Measurements from ENCODE around the gene KCNG2.

KCNG2 gene

DNA sequence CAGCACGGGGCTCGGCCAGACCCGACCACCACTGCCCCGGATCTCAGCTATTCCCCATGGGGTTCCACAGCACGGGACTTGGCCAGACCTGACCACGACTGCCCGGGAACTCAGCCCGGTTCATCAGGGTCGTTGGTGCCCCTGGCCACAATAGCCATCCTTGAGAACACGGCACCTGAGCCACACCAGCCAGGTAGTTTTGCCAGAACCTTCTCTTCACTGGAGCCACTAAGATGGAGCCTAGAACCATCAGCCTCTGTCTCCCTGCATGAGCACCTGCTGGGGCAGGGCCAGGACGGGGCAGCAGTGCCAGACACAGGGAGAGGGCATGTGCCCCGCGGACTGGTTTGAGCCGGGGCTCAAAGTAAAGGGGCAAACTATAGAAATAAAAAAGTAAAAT lies 11.4 kb upstream of the KCNG2 start:
- no peak for DNase-seq

DNA sequence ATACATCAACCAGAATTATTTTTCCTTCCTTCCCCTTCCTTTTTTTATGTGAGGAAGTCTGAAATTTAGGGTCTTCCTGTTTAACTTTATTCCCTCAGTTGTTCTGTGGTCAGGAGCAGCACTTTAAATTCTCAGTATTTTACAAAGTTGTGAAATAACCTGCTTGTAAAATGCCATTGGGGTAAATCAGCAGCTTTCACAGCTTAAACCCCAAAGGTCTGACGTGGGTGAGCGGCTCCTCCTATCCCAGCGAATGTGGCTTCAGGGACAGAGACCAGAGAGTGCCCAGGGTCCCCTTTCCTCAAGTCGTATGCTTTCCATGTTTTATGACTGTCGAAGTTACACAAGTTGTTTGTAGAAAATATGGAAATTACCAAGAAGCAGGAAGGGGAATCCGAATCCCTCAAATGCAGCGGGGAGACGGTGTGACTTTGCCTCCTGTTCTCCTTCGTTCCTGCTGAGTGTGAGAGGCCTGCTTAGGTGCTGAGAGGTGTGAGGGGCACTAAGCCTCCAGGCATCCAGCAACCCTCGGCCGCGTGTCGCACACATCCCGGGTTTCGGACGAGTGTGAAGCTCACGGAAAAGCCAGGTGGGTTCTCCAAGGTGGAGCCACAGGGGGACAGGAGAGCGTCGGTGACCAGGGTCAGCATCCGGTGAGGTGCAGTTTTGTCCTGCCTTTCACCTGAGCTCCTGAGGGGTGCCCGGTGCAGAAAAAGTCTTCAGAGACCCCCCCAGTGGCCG lies 10.8 kb upstream of the KCNG2 start:
- DNase-seq = no peak

DNA sequence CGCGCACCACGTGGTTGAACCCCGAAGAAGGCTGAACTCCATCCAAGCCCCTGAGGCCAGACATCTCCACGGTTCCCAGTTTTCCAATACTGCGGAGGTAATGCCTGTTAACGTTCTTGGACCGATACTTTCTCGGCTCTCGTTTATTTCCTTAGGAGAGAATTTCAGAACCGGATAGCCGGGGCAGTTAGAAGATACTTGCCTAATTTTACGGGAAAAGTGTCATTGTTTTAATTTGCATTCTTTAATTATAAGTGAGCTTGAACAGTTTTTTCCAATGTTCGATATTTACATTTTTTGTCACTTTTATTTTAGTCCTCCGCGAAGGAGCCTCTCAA lies 10.2 kb upstream of the KCNG2 start:
- no peak for DNase-seq

DNA sequence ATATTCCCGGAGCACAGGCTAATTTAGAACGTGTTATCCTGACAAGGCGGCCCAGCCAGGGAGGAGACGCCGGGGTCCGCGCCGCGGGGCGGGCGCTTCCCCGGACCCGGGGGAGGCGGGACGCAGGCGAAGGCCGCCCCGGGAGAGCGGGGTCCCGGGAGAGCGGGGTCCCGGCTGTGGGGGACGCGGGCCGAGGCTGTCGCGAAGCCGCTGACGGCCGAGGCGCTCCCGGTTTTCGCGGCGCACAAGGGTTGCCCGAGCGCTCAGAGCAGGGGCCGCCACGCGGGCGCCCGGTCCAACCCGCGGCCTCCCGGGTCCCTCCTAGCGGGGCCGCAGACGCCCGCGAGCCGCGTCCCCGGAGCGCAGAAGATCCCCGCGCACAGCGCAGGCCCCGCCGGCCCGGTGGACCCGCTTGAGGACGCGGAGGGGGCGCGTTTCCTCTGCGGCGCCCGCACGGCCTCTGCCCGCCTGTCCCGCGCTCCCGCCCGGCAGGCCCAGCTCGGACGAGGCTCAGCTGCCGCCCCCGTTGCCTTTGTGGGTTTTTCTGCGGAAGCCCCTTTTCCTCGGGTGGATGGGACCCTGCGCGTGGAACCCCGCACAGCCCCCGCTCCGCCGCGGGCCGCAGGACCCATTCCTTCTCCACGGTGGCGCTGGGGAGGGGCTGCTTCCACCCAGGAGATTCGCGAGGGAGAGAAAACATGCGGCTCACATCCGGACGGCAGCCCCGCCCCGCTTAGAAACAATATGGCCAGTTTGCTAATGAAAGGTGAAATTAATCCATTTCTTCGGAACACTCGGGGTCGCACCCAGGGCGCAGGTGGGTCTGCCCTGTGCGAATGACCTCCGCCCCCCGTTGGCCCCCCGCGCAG lies 9.6 kb upstream of the KCNG2 start:
- no peak for DNase-seq

DNA sequence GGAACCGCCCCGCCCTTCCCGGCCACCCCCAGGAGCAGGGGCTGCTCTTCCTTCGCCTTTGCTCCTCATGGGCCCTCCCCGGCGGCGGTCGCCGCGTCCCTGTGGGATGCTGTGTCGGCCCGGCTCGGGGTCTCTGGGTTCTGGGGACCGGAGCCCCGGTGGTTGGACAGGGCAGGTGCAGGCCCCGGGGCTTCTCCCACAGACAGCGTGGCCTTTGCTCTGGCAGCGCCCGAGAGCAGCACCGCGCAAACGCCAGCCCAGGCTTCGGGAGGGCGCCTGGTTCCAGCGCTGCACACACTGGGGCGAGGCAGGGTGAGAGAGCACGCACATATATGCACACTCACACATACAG lies 9.0 kb upstream of the KCNG2 start:
- DNase-seq = no peak

DNA sequence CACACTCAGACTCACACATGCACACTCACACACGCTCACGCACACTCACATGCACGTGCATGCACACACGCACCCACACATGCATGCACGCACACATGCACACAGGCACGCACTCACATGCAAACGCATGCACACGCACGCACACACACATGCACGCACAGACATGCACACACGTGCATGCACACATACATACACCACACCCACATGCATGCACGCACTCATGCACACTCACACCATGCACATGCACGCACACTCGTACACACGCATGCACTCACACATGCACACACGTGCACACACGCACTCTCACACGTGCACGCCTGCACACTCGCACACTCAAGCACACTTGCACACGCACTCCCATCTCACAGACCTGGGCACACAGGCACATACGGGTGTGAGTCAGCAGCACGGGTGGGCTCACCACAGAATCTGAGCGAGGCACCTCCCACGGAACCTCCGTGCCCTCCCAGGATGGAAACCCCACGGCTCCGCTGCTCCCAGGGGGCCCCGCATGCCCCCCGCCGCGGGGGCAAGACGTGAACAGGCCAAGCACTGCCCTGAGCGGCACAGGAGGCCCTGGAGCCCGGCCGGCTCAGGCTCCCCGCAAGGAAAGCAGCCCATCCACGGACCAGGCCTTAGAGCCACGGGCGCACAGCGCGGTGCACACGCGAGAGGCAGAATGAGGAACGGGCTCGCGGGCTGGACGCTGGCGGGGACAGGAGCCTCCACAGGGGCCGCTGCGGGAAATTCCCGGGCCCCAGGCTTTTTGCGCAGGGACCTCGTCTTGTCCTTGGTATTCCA lies 8.4 kb upstream of the KCNG2 start:
- DNase-seq = no peak

DNA sequence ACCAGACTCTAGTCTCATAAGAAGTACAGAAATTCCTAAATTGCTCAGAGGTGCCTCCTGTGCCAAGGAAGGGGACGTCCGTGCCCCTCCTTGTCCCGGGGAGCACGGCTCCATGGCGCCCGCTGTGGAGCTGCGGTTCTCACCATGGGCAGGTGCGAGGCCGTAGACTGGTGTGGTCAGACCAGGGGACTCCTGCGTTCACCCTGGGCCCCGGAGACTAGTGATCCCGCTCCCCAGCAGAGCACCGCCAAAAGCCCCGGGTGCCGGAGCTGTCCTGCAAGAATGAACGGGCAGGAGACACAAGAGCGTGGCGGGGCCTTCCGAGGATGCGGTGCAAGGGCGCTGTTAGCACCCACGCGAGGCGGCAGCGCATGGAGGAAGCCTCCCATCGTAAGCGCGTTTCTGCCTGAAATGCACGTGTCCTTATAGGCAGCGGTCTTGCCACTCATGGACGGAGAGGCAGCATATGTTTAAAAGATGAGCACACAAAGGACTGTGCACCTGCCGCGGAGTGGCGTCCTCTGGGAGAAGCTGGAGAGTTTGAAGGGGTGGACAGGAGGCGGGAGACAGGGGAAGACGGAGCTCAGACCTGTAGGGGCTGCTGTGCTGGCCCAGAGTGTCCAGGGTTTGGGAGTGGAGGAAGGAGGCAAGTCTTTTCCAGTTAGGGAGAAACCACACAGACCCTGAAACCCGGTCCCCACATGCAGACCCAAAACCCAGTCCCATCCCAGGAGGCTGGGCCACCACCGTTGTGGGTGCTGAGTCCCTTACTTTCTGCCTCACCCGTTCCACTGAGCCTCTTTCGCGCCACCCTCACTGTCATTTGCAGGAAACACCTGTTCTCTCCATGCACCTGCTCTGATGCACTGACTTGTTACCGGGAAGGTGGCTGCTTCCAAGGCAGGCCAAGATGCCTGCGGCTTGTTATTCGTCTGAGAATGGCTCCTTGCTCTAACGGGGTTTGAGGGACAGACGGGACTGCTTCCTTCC lies 7.5 kb upstream of the KCNG2 start:
- DNase-seq = no peak

DNA sequence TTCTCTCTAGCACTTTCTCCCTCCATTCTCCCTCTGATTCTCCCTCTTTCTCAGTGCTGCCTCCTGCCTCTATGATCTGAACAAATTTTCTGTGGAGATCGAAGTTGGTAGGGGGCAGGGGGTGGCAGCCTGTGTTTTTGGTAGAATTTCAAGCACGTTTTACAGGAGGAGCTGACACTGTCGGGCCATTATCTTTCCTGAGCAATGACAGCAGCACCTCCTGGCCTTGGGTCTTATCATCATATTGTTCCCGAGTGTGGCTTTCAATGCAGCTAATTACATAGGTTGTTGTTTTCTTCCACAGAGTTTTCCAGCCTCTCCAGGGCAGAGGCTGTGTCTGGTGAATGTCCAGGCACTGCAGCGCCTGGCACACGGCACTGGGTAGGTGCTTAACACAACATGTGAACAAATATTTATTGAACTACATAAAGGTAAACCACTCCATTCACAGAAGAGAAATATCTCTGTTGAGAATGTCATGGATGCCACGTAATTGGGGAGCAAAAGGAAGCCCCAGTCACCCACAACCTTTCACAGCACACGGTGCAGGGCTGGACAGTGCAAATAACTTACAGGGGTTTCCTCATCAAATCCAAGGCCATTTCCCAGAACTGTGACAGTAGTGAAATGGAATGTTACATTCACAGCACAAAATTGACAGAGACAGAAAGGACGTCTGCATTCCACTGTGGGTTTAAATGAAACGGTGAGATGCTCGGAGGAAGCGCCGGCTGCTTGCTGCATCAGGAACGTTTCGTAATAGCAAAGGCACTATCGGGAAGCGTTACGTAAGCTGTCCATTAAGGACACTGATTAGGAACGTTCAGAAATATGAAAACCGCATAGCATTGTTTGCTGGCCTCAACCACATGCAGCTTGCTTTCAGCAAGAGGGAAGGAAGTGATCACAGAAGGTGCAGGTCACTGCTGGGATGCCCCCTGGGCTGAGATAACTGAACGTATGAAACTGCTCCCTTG lies 6.5 kb upstream of the KCNG2 start:
- no peak for DNase-seq

DNA sequence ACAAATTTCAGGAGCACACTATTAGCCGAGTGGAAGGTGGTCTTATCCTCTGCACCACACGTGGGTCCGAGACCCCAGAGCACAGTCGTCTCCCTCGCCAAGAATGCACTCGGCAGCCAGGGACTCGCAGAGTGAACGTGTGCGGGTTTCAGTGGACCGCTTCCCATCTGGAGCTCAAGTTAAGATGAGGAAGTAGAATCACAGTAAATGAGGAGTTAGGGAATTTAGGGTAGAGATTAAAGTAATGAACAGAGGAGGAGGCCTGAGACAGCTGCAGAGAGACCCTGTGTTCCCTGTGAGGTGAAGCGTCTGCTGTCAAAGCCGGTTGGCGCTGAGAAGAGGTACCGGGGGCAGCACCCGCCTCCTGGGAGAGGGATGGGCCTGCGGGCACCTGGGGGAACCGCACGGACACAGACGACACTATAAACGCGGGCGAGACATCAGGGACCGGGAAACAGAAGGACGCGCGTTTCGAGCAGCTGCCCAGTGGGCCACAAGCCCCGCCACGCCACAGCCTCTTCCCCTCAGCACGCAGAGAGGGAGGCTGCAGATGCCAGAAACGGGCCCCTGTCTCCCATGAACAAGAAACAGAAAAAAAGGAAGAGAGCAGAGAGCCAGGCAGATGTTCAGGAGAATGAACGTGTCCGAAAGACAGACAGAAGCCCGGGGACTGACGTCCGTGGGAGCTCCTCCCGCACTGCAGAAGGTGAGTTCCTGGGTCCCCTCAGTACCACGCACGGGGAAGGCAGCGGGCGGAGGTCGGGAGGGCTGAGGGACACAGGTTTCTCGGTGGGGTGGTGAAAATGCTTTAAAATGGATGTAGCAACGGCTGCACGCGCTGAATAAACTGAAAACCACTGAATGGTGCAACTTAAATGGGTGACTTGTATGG lies 5.4 kb upstream of the KCNG2 start:
- DNase-seq = no peak

DNA sequence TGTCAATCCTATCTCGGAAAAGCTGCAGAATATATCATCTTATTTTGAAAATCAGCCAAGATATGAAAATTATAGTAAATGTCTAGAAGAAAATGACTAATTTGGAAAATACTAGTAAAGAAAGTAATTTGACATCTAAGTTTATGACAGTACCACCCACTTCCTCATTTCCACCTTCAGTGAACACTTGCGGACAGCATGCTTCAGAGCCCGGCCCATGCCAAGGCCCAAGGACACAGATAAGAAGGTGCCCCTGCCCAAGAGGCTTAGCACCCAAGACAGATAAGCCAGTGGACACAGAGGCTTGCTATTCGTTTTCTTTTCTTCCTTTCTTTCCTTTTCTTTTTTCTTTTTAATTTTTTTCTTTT lies 4.8 kb upstream of the KCNG2 start:
- DNase-seq = no peak

DNA sequence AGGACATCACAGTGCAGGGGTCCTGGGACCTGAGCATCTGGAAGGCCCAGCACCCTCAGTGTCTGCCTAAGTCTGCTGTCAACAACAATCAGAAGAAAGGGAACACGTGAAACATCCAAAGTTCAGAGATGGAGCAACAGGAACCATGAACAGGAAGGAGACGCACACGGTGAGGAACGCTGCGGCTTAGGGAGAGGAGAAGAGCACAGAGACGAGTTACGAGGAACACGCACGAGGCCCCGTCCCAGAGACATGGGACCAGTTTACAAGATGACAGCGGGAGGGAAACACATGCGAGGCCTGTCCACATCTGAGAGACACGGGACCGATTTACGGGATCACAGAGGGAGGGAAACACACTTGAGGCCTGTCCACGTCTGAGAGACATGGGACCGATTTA lies 2.9 kb upstream of the KCNG2 start:
- no peak for DNase-seq

DNA sequence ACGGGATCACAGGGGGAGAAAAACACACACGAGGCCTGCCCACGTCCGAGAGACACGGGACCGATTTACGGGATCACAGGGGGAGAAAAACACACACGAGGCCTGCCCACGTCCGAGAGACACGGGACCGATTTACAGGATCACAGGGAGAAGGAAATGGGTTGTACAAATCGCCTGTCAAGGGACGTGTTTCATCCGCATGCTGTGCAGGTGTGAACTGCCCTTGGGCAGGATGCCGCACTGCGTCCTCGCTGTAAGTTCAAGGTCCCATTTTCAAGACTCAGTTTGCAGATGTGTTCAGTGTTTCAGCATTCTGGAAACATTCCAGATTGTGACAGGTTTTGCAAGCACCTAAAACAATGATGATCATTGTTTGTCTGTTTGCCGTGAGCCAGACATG lies 2.3 kb upstream of the KCNG2 start:
- DNase-seq = no peak

DNA sequence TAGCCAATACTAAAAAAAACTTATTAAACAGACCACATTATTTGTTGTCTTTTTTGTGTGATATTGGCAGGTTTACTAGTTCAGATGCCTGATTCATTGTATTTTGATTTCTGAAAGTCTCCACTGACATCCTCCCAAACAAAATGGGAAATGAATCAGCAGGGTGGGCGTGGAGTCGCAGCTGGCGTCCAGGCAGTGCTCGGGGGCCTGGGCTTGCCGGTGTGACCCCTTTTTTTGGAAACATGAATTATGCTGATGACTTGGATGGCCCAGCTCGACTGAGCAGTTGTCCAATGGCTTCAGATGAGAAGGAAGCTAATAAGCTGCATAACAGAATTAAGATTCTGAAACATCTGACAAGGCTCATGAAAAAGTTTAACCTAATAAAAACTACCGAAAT lies 1.7 kb upstream of the KCNG2 start:
- no peak for DNase-seq

DNA sequence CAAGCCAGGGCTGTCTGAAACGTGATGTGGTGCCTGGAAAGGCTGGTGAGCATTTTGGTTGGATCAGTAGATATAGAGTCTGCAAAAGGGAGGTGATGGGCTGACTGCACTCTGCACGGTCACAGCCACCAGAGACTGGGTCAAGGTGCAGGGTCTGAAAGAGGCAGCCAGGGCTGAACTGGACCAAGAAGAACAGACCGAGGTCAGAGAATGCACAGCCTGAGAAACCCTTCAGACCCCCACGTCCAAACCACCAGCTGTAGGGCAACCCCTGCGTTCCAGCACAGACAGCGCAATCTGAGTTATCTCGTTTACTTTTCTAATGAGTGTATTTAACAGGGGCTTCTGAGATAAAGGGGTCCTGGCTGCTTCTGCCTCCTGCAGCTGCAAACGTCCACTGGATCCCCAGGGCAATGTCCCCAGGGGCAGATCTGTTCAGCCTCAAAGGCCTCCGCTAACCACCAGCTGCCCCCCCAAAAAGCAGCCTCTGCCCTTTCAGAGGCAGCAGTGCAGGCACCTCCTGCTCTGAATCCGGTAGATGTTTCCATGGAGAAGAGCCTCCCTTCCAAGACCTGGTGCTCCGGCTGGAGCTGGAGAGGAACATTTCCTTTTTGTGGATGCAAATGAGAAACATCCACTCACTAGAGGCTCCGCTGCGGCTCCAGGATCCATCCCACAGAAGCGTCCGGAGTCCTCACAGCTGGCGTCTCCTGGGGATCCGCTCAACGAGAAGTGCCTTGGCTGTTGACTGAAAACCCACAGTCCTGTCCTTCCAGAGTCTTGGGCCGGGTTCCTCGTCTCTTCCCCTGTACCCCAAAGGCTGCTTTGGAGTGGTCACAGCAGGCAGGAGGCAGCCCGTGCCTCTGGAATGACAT lies 970 bp upstream of the KCNG2 start:
- DNase-seq = no peak

DNA sequence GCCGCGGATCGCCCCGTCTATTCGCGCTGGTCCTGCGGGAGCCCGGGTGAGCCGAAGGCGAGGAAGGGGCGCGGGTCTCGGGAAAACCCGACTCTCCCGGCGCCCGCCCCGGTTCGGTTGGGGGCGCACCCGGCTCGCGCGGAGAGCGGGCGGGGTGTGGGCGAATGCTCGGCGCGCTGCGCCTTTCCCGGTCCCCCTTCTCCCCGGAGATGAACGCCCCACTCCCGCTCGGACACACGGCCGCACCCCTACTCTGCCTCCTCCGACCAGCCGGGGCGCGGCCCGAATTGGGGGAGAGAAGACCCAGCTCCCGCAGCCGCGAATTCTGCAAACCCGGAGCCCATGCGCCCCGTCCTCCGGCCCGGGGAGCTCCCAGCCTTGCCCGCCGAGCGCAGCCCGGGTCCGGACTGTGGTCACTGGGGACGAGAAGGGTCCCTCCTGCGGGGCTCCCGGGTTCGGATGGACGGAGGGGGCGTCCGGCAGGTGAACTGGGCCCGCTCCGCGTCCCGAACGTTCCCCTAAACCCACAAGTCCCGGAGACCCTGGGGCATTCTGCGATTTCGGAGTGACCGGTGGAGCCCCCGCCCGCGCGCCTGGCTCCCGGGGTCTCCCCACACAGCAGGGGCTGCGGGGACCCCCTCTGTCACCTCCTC lies 734 bp downstream of the KCNG2 start:
- no peak for DNase-seq

DNA sequence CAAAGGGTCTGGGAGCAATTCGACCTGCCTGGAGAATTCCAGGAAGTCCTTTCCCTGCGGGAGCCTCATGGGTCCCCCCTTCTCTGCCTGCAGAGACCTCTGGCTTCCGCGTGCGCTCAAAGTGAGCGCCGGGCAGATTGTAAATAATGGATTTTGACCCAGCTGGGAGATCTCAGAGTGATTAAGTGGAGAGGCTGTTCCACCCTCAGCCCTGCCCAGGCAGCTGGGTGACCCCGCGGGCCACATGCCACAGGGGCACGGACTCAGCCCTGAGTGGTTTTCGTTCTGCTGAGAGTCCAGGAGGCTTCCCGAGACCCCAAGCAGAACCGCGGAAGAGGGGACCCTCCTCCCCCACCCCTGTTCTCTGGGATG lies 1.2 kb downstream of the KCNG2 start:
- no peak for DNase-seq

DNA sequence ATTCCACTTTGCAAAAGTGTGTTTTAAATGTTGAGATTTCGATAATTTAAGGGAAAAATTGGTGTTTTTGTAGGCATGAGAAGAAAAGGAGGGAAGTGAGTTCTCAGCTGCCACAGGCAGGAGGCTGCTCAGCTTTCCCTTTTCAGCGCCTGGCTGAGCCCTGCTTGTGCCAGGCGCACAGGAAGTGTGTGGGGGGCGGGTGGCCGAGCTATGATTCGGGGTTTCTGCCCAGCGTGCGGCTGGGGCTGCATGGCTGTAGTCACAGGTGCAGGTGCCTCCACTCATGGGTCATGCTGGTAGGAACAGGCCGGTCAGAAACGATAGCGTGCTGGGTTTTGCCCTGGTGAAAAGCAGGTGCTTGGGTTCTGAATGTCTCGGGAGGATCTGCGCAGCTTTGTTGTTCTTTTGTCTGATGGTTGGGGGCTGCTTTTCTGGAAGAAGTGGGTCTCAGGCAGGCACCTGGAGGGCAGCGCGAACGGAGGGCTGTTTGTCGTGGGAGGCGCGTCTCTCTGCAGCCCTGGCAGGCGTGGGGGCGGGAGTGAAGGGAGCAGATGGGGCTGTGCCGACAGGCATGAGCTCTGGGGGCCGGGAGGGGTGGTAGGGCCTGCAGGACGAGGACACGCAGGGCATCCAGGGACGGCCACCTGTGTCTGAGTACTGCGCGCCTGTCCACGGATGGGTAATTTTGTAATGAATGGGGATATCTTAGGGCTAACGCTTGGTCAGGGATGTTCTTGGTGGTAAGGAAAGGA lies 2.1 kb downstream of the KCNG2 start:
- no peak for DNase-seq
